Lung (tissue), 12 donors: ENCODE results near the gene PCSK7. TPM values are rescaled to one million over a fixed set of nuclear protein-coding genes. Genes with fewer than 3 reads are reported as not detected.

Source experiments
- ATAC-seq: fragments of 200-7000 bp; cut with Tn5 transposase; one replicate; pipeline ENCODE4 v1.9.1; 2020; ENCODE audit warnings: moderate number of reproducible peaks; ENCODE audit not compliant: insufficient read depth, low FRiP score
- DNase-seq, 3 donors: peaks; one replicate each; pipeline ENCODE4 v3.0.0-alpha.2; 2013 to 2017
- H3K27ac ChIP-seq, 2 donors: one replicate each; pipeline ENCODE4 v1.5.1; 2013; ENCODE audit warnings: mild to moderate bottlenecking in 2 of 2, moderate library complexity in 2 of 2, control low read depth in 1 of 2, inconsistent platforms in 1 of 2, low read depth in 1 of 2, low read length in 1 of 2
- H3K27me3 ChIP-seq, 3 donors: one replicate each; pipeline ENCODE4 v1.5.1; 2013; ENCODE audit warnings: low read length in 2 of 3; ENCODE audit not compliant: control insufficient read depth in 3 of 3, insufficient read depth in 3 of 3
- H3K36me3 ChIP-seq, 4 donors: one replicate each; pipeline ENCODE4 v1.5.1; 2013; ENCODE audit warnings: low read length in 4 of 4, mild to moderate bottlenecking in 1 of 4, moderate library complexity in 1 of 4; ENCODE audit not compliant: control insufficient read depth in 4 of 4, insufficient read depth in 4 of 4
- H3K4me1 ChIP-seq, 5 donors: one replicate each; pipeline ENCODE4 v1.5.1; 2013; ENCODE audit warnings: low read length in 5 of 5, mild to moderate bottlenecking in 2 of 5, moderate library complexity in 1 of 5; ENCODE audit not compliant: control insufficient read depth in 5 of 5, insufficient read depth in 5 of 5
- H3K4me3 ChIP-seq: one replicate; pipeline ENCODE4 v1.5.1; 2013; ENCODE audit warnings: mild to moderate bottlenecking, control low read depth, moderate library complexity
- H3K9ac ChIP-seq, 2 donors: one replicate each; pipeline ENCODE4 v1.5.1; 2013; ENCODE audit warnings: low read length in 2 of 2, control low read depth in 1 of 2; ENCODE audit not compliant: insufficient read depth in 1 of 2
- H3K9me3 ChIP-seq, 4 donors: one replicate each; pipeline ENCODE4 v1.5.1; 2013; ENCODE audit warnings: low read length in 3 of 4, mild to moderate bottlenecking in 1 of 4, moderate library complexity in 1 of 4; ENCODE audit not compliant: control insufficient read depth in 4 of 4, insufficient read depth in 3 of 4
- CTCF ChIP-seq: IDR thresholded peaks from 2 replicates; pipeline ENCODE4 v1.5.1; 2012; ENCODE audit warnings: mild to moderate bottlenecking; ENCODE audit errors: control extremely low read depth, extremely low read depth
- WGBS, 2 donors: extraction: QIAGEN DNeasy Blood & Tissue Kit; methylation state at CpG; one replicate each; pipeline ENCODE4 v1.1.7; 2013; 5-methylcytosine and 5-hydroxymethylcytosine counted together
- polyA plus RNA-seq, 2 donors: library from polyadenylated mRNA; stranded (reverse); fragments of 200-250 nt; gene quantifications; one replicate each; pipeline ENCODE4 v1.2.1, GENCODE V29; 2013
- total RNA-seq, 2 donors: library from RNA; depleted of rRNA in 1 of 2; stranded (reverse); fragments of >200 nt in 1 of 2; gene quantifications; one replicate each; pipeline ENCODE4 v1.2.1, GENCODE V29; 2014 to 2021
- donor health status: control.
- donor health status: control.
- donor health status: Bipolar disorder and iron deficiency.
- donor health status: healthy.
- donor health status: DM: yes; HTN: yes; CAD: no.

PCSK7 gene
- total and polyA plus RNA-seq, 4 donors, result 29.2 to 82.5 (median 32.9) TPM

- Histone ChIP-seq H3K9ac (no peak overlapping the region), H3K36me3 (peaks cover 0 to 22% (median 2%) of the 10 kb centered on the region in 4 donors), H3K27ac (peak overlapping the region in 1 of 2 donors; percentile 83), H3K4me1 (peaks cover 0 to 15% (median 0%) of the 10 kb centered on the region in 5 donors), H3K9me3 (no peaks in the 10 kb centered on the region), H3K27me3 (no peaks in the 10 kb centered on the region), H3K4me3 (no peak overlapping the region)
- 75 to 85% methylated on average over 15 to 17 of the region's 17 CpGs for WGBS, 2 donors
- no peak for DNase-seq
- no peak for TF ChIP-seq CTCF
- no peak for ATAC-seq
These were observed 34.1 kb downstream of the PCSK7 start for GRCh38 chr11:117197516-117198456.

GRCh38 chr11:117197006-117197405 lies 34.9 kb downstream of the PCSK7 start:
- no peak overlapping the region for H3K27ac ChIP-seq
- DNase-seq, result no peak

GRCh38 chr11:117195761-117196160 lies 36.1 kb downstream of the PCSK7 start:
- no peak overlapping the region for H3K27ac ChIP-seq
- H3K4me1 ChIP-seq, result peaks cover 0 to 12% (median 0%) of the 10 kb centered on the region in 5 donors
- H3K4me3 ChIP-seq, result no peak overlapping the region
- H3K36me3 ChIP-seq, result peaks cover 0 to 35% (median 8%) of the 10 kb centered on the region in 4 donors
- no peak for DNase-seq
- no peak for ATAC-seq
- TF ChIP-seq CTCF, result no peak
- no peaks in the 10 kb centered on the region for H3K27me3 ChIP-seq
- WGBS, 2 donors, result 83 to 84% methylated on average over 19 of the region's 19 CpGs
- no peak overlapping the region for H3K9ac ChIP-seq
- H3K9me3 ChIP-seq, result no peaks in the 10 kb centered on the region

More at GRCh38 chr11:117197006-117197405, 34.9 kb downstream of the PCSK7 start:
- Histone ChIP-seq H3K9ac (no peak overlapping the region), H3K27me3 (no peaks in the 10 kb centered on the region), H3K36me3 (peaks cover 0 to 28% (median 6%) of the 10 kb centered on the region in 4 donors), H3K4me1 (peaks cover 0 to 15% (median 0%) of the 10 kb centered on the region in 5 donors), H3K4me3 (no peak overlapping the region), H3K9me3 (no peaks in the 10 kb centered on the region)
- ATAC-seq, result no peak
- no peak for TF ChIP-seq CTCF
- WGBS, 2 donors, result 94 to 96% methylated on average over 7 of the region's 7 CpGs
